Measurements from ENCODE around the gene USP36.

- TF ChIP-seq POLR2AphosphoS5 (IDR thresholded peaks at IDR 0.05; ENCODE audit: borderline replicate concordance, low read depth, low read length) (no peak), EZH2 (IDR thresholded peaks at IDR 0.05) (no peak)
Measured at GRCh38 chr17:78800132-78800931, 40.3 kb downstream of the USP36 start.
